A549 (cell line): ENCODE measurements around the gene COL5A1. TPM values are rescaled to one million over a fixed set of nuclear protein-coding genes. Genes with fewer than 3 reads are reported as not detected.

ENCODE experiments used
- ATAC-seq, 2 experiments: fragments of 200-7000 bp in 1 of 2; fragments of >200 bp in 1 of 2; cut with Nextera tagmentation in 1 of 2; cut with Tn5 transposase in 1 of 2; 3 replicates each; pipeline versions ENCODE4 v1.8.0 to v1.9.1; 2018 to 2020; ENCODE audit warnings: mild to moderate bottlenecking in 1 of 2, moderate library complexity in 1 of 2
- CTCF ChIA-PET: fragments of 300-600 bp; sonication (Branson Sonifier 250); formaldehyde crosslinking; extraction: SDS; loops from one replicate; lab custom pipeline; 2021; ENCODE audit warnings: antibody characterized with exemption, inconsistent platforms; lab: Yijun Ruan, JAX
- POLR2A ChIA-PET: fragments of 350-600 bp; formaldehyde crosslinking; extraction: SDS; loops from one replicate; lab custom pipeline; 2021; ENCODE audit warnings: antibody characterized with exemption, inconsistent platforms; lab: Yijun Ruan, JAX
- DNase-seq, 2 experiments: peaks; one replicate each; pipeline versions ENCODE4 v3.0.0 to v3.0.0-alpha.2; 2011 to 2016; ENCODE audit warnings: low read depth in 1 of 2, low spot score in 1 of 2
- FAIRE-seq: peaks from 2 replicates; lab custom pipeline; 2011; peaks lifted over from hg19 to GRCh38; lab: Jason Lieb, UNC
- H3K27ac ChIP-seq, 2 experiments: fragments of >200 bp; sonication (Bioruptor Twin); formaldehyde crosslinking; 3 replicates each; pipeline ENCODE4 v1.5.1; 2016 to 2017
- H3K4me1 ChIP-seq: fragments of >200 bp; sonication (Bioruptor Twin); formaldehyde crosslinking; 3 replicates; pipeline ENCODE4 v1.6.1; 2016
- H3K4me2 ChIP-seq: fragments of >200 bp; sonication (Bioruptor Twin); formaldehyde crosslinking; 3 replicates; pipeline ENCODE4 v1.6.1; 2016
- H3K4me3 ChIP-seq: fragments of >200 bp; sonication (Bioruptor Twin); formaldehyde crosslinking; 3 replicates; pipeline ENCODE4 v1.5.1; 2016
- H3K9me3 ChIP-seq: fragments of >200 bp; sonication (Bioruptor Twin); formaldehyde crosslinking; 3 replicates; pipeline ENCODE4 v1.6.1; 2016
- ATOH8 ChIP-seq: fragments of 250-450 bp; sonication (Bioruptor Pico); IDR thresholded peaks from 2 replicates; pipeline ENCODE4 v1.5.0; 2020; ENCODE audit warnings: low read depth, mild to moderate bottlenecking, moderate library complexity
- BHLHE40 ChIP-seq: IDR thresholded peaks from 2 replicates; pipeline ENCODE4 v1.6.1; 2012; ENCODE audit warnings: low read depth, low read length, inconsistent platforms
- CBX2 ChIP-seq: fragments of 200-600 bp; sonication (generic); IDR thresholded peaks from 2 replicates; pipeline ENCODE4 v1.6.1; 2016; ENCODE audit warnings: low read depth, mild to moderate bottlenecking, borderline replicate concordance
- CEBPB ChIP-seq, 2 experiments: fragments of >200 bp in 1 of 2; sonication (Bioruptor Twin) in 1 of 2; formaldehyde crosslinking in 1 of 2; IDR thresholded peaks; 2 replicates each; pipeline ENCODE4 v1.6.1; 2012 to 2016
- CHD2 ChIP-seq: fragments of 150-350 bp; IDR thresholded peaks from 2 replicates; pipeline ENCODE4 v1.6.1; 2014; ENCODE audit warnings: low read length; ENCODE audit not compliant: partially characterized antibody
- ESRRA ChIP-seq: fragments of 150-350 bp; IDR thresholded peaks from 2 replicates; pipeline ENCODE4 v1.6.1; 2014; ENCODE audit warnings: mild to moderate bottlenecking, low read length, borderline replicate concordance
- FOSB ChIP-seq: fragments of 250-450 bp; sonication (Bioruptor Pico); IDR thresholded peaks from 2 replicates; pipeline ENCODE4 v1.5.0; 2020; ENCODE audit warnings: mild to moderate bottlenecking, moderate library complexity
- FOXS1 ChIP-seq: fragments of 250-450 bp; sonication (Bioruptor Pico); IDR thresholded peaks from 2 replicates; pipeline ENCODE4 v1.5.0; 2020; ENCODE audit warnings: mild to moderate bottlenecking, moderate library complexity
- HDAC2 ChIP-seq: fragments of 200-600 bp; sonication (generic); IDR thresholded peaks from 2 replicates; pipeline ENCODE4 v1.6.1; 2016
- HEYL ChIP-seq: fragments of 250-450 bp; sonication (Bioruptor Pico); IDR thresholded peaks from 2 replicates; pipeline ENCODE4 v1.8.0; 2021; ENCODE audit warnings: mild to moderate bottlenecking, moderate library complexity
- HMGXB4 ChIP-seq: fragments of 250-450 bp; sonication (Bioruptor Pico); IDR thresholded peaks from 2 replicates; pipeline ENCODE4 v1.5.0; 2021; ENCODE audit warnings: mild to moderate bottlenecking, moderate library complexity, borderline replicate concordance
- HOXB5 ChIP-seq: fragments of 250-450 bp; sonication (Bioruptor Pico); IDR thresholded peaks from 2 replicates; pipeline ENCODE4 v1.5.0; 2020; ENCODE audit warnings: mild to moderate bottlenecking, moderate library complexity
- KDM1A ChIP-seq: fragments of 200-600 bp; sonication (generic); IDR thresholded peaks from 2 replicates; pipeline ENCODE4 v1.6.1; 2016; ENCODE audit warnings: low read depth, mild to moderate bottlenecking
- KDM5A ChIP-seq: fragments of 200-600 bp; sonication (generic); IDR thresholded peaks from 2 replicates; pipeline ENCODE4 v1.6.1; 2016; ENCODE audit warnings: antibody characterized with exemption, mild to moderate bottlenecking
- MAFK ChIP-seq: fragments of 450-650 bp; IDR thresholded peaks from 2 replicates; pipeline ENCODE4 v1.6.1; 2014; ENCODE audit not compliant: partially characterized antibody
- MAX ChIP-seq: IDR thresholded peaks from 2 replicates; pipeline ENCODE4 v1.6.1; 2012
- NFE2L2 ChIP-seq: fragments of 150-350 bp; conservative IDR thresholded peaks from 2 replicates; pipeline ENCODE4 v1.6.1; 2014; ENCODE audit warnings: low read length
- PBX3 ChIP-seq: IDR thresholded peaks from 2 replicates; pipeline ENCODE4 v1.6.1; 2012
- PHF8 ChIP-seq: fragments of 200-600 bp; sonication (generic); IDR thresholded peaks from 2 replicates; pipeline ENCODE4 v1.6.1; 2016; ENCODE audit warnings: low read depth, mild to moderate bottlenecking, antibody characterized with exemption, moderate library complexity, borderline replicate concordance
- RFX5 ChIP-seq: fragments of 450-650 bp; IDR thresholded peaks from 2 replicates; pipeline ENCODE4 v1.7.1; 2014; ENCODE audit warnings: antibody characterized with exemption, mild to moderate bottlenecking, moderate library complexity
- RNF2 ChIP-seq: fragments of 200-600 bp; sonication (generic); IDR thresholded peaks from 2 replicates; pipeline ENCODE4 v1.6.1; 2016; ENCODE audit warnings: low read depth, mild to moderate bottlenecking, antibody characterized with exemption, moderate library complexity, borderline replicate concordance
- USF2 ChIP-seq: fragments of 450-650 bp; IDR thresholded peaks from 2 replicates; pipeline ENCODE4 v1.6.1; 2014; ENCODE audit warnings: antibody characterized with exemption
- ZNF302 ChIP-seq: fragments of 250-450 bp; sonication (Bioruptor Pico); IDR thresholded peaks from 2 replicates; pipeline ENCODE4 v1.9.0; 2021; ENCODE audit warnings: inconsistent platforms, mild to moderate bottlenecking, moderate library complexity
- WGBS: methylation state at CpG from one replicate; pipeline ENCODE4 v1.1.6; 2017; ENCODE audit errors: missing lambda C conversion rate; 5-methylcytosine and 5-hydroxymethylcytosine counted together
- polyA plus RNA-seq, 4 experiments: library from polyadenylated mRNA; depleted of rRNA in 3 of 4; stranded (reverse); fragments of >200 nt; fragmentation: RNase III in 1 of 4; extraction: RNeasy Plus Mini Kit Qiagen cat#74134 plus additional on column Dnase treatment in 1 of 4; gene quantifications; 2 replicates in 3 of 4; 3 replicates in 1 of 4; pipeline ENCODE4 v1.2.3, GENCODE V29; 2011 to 2017

The COL5A1 gene
- polyA plus RNA-seq, 2 of the 4 experiments (the other 2 are of a cell fraction) = 16.1 to 67.5 TPM

- no peaks in the 10 kb centered on the region for H3K4me1 ChIP-seq
- CTCF ChIA-PET = no interaction called here
Measured at GRCh38 chr9:134826336-134827285, 185.0 kb downstream of the COL5A1 start.

GRCh38 chr9:134827559-134827958, 186.0 kb downstream of the COL5A1 start:
- ChIA-PET POLR2A (no interaction called here), CTCF (no interaction called here)
- Histone ChIP-seq H3K27ac (no peak overlapping the region), H3K4me2 (no peak overlapping the region), H3K4me1 (no peaks in the 10 kb centered on the region), H3K9me3 (no peaks in the 10 kb centered on the region), H3K4me3 (no peak overlapping the region)
- no peak for DNase-seq
- 85% methylated on average over 9 of the region's 19 CpGs for WGBS
- no peak for ATAC-seq
- no peak for TF ChIP-seq CBX2
- TF ChIP-seq CEBPB (IDR thresholded peaks at IDR 0.05) = no peak
- no peak for TF ChIP-seq MAFK
- TF ChIP-seq ESRRA = no peak
- FAIRE-seq = no peak

More at GRCh38 chr9:134826336-134827285, 185.0 kb downstream of the COL5A1 start:
- FAIRE-seq (no peak), ATAC-seq (no peak)
- H3K27ac ChIP-seq = no peak overlapping the region
- H3K9me3 ChIP-seq = no peaks in the 10 kb centered on the region
- H3K4me2 ChIP-seq = no peak overlapping the region
- POLR2A ChIA-PET = no interaction called here
- TF ChIP-seq HMGXB4 (CRISPR knock-in tag) (no peak), PHF8 (no peak), MAX (no peak), HEYL (no peak), PBX3 (no peak), BHLHE40 (no peak), RFX5 (no peak), FOXS1 (CRISPR knock-in tag) (no peak), HOXB5 (no peak), CHD2 (no peak), ATOH8 (CRISPR knock-in tag) (no peak), FOSB (CRISPR knock-in tag) (no peak), RNF2 (no peak), KDM5A (no peak), HDAC2 (no peak), KDM1A (no peak), NFE2L2 (no peak), ZNF302 (CRISPR knock-in tag) (no peak), USF2 (no peak)
- TF ChIP-seq, all 56 proteins: peak for 0
- WGBS = 87% methylated on average over 21 of the region's 21 CpGs
- no peak for DNase-seq
- no peak overlapping the region for H3K4me3 ChIP-seq
